HepG2 (cell line): ENCODE measurements around the gene NDUFS5. TPM values are rescaled to one million over a fixed set of nuclear protein-coding genes. Genes with fewer than 3 reads are reported as not detected.

ENCODE experiments used
- ATAC-seq: fragments of 200-7000 bp; cut with Tn5 transposase; 3 replicates; pipeline ENCODE4 v1.9.1; 2020; ENCODE audit warnings: mild to moderate bottlenecking, moderate library complexity
- BruUV-seq: library from RNA; stranded (reverse); fragments of 400-500 nt; replicated peaks from 2 replicates; lab custom pipeline; 2021; lab: Mats Ljungman, UMichigan
- CTCF ChIA-PET: fragments of 300-600 bp; formaldehyde crosslinking; extraction: SDS; loops from one replicate; lab custom pipeline; 2021; ENCODE audit warnings: low total read pairs, inconsistent platforms, low intra/inter-chr PET ratio; lab: Yijun Ruan, JAX
- POLR2A ChIA-PET: fragments of 350-600 bp; sonication (Branson Sonifier 250); formaldehyde crosslinking; loops from one replicate; lab custom pipeline; 2020; ENCODE audit warnings: antibody characterized with exemption, inconsistent platforms; lab: Yijun Ruan, JAX
- DNase-seq: peaks from one replicate; pipeline ENCODE4 v3.0.0-alpha.2; 2015; ENCODE audit warnings: low spot score
- FAIRE-seq: peaks from 3 replicates; lab custom pipeline; 2011; peaks lifted over from hg19 to GRCh38; lab: Jason Lieb, UNC
- H2AFZ ChIP-seq: one replicate; pipeline ENCODE4 v1.6.1; 2011; ENCODE audit warnings: low read length, inconsistent platforms
- H3K27ac ChIP-seq: fragments of 300-600 bp; 3 replicates; pipeline ENCODE4 v1.8.0; 2011; ENCODE audit warnings: mixed run types, mild to moderate bottlenecking, mixed read lengths, low read length, inconsistent platforms; ENCODE audit not compliant: insufficient read depth; ENCODE audit errors: extremely low read length
- H3K27me3 ChIP-seq, 2 experiments: fragments of 200-600 bp in 1 of 2; 2 replicates in 1 of 2; 3 replicates in 1 of 2; pipeline versions ENCODE4 v1.6.0 to v1.8.0; 2011; ENCODE audit warnings: low read length in 2 of 2, mild to moderate bottlenecking in 2 of 2, moderate library complexity in 2 of 2, inconsistent platforms in 1 of 2; ENCODE audit not compliant: insufficient read depth in 2 of 2, control insufficient read depth in 1 of 2
- H3K36me3 ChIP-seq, 2 experiments: fragments of 200-600 bp in 1 of 2; replicated peaks in 1 of 2; 2 replicates in 1 of 2; 3 replicates in 1 of 2; pipeline versions ENCODE4 v1.5.1 to v1.8.0; 2011; ENCODE audit warnings: low read length in 2 of 2, inconsistent platforms in 1 of 2; ENCODE audit not compliant: insufficient read depth in 2 of 2, control insufficient read depth in 1 of 2
- H3K4me1 ChIP-seq: 2 replicates; pipeline ENCODE4 v1.5.1; 2012; ENCODE audit warnings: low read length, inconsistent platforms; ENCODE audit not compliant: insufficient read depth
- H3K4me2 ChIP-seq: 2 replicates; pipeline ENCODE4 v1.6.0; 2011; ENCODE audit warnings: low read depth, low read length, inconsistent platforms
- H3K4me3 ChIP-seq, 3 experiments: fragments of 200-600 bp in 1 of 3; sonication (generic), shearing (Covaris generic) in 1 of 3; replicated peaks in 1 of 3; 2 replicates each; pipeline ENCODE4 v1.5.1; 2011 to 2016; ENCODE audit warnings: low read length in 3 of 3, inconsistent platforms in 2 of 3, low read depth in 2 of 3, mild to moderate bottlenecking in 2 of 3, control low read depth in 1 of 3, mixed read lengths in 1 of 3; ENCODE audit not compliant: insufficient read depth in 1 of 3
- H3K79me2 ChIP-seq: one replicate; pipeline ENCODE4 v1.6.1; 2011; ENCODE audit warnings: low read length, inconsistent platforms; ENCODE audit not compliant: insufficient read depth
- H3K9ac ChIP-seq: 2 replicates; pipeline ENCODE4 v1.6.0; 2011; ENCODE audit warnings: mild to moderate bottlenecking, low read depth, low read length, inconsistent platforms; ENCODE audit not compliant: insufficient read depth
- H3K9me3 ChIP-seq: 2 replicates; pipeline ENCODE4 v1.5.1; 2012; ENCODE audit warnings: mild to moderate bottlenecking, low read length
- H4K20me1 ChIP-seq: 2 replicates; pipeline ENCODE4 v1.6.0; 2011; ENCODE audit warnings: inconsistent platforms, mild to moderate bottlenecking, low read length, moderate library complexity; ENCODE audit not compliant: insufficient read depth
- SOX5 ChIP-seq: IDR thresholded peaks from 2 replicates; pipeline ENCODE4 v1.6.1; 2016; ENCODE audit warnings: borderline replicate concordance
- ZNF644 ChIP-seq: IDR thresholded peaks from 2 replicates; pipeline ENCODE4 v1.6.1; 2016; ENCODE audit warnings: low read depth
- ZNF781 ChIP-seq: sonication (generic); formaldehyde crosslinking; IDR thresholded peaks from 2 replicates; pipeline ENCODE4 v1.5.1; 2020; ENCODE audit warnings: borderline replicate concordance, mild to moderate bottlenecking, missing genetic modification reagents; ENCODE audit errors: not compliant biosample characterization
- ZNF878 ChIP-seq: sonication (generic); formaldehyde crosslinking; IDR thresholded peaks from 2 replicates; pipeline ENCODE4 v1.8.1; 2023; ENCODE audit warnings: mild to moderate bottlenecking, missing genetic modification reagents, moderate library complexity
- WGBS: methylation state at CpG from one replicate; pipeline ENCODE4 v1.1.6; 2017; ENCODE audit warnings: low lambda C conversion rate; 5-methylcytosine and 5-hydroxymethylcytosine counted together
- in situ Hi-C: cut with HindIII; loops from 2 replicates; pipeline ENCODE4 v1.10.0; 2017; ENCODE audit warnings: low pct_unique_long_range_greater_than_20kb; ENCODE audit not compliant: extremely low pct_ligation_motif_present
- intact Hi-C: fragments of 100-400 bp; cut with micrococcal nuclease; formaldehyde crosslinking; loops from one replicate; pipeline ENCODE4 v1.10.0; 2022; ENCODE audit not compliant: unreplicated experiment
- polyA plus RNA-seq, 8 experiments: library from polyadenylated mRNA; depleted of rRNA in 3 of 8; stranded (reverse) in 7 of 8; unstranded in 1 of 8; fragments of >200 nt; fragmentation: Illumina TruSeq in 4 of 8; extraction: Trizol in 4 of 8; gene quantifications; 2 replicates each; pipeline versions ENCODE4 v1.2.1 to v1.2.3, GENCODE V29; 2011 to 2016; ENCODE audit warnings: low read depth in 4 of 8, missing spikeins in 1 of 8, mixed read lengths in 1 of 8; ENCODE audit not compliant: insufficient read depth in 1 of 8
- total RNA-seq, 5 experiments: library from RNA; depleted of rRNA; stranded (reverse); fragments of >200 nt; fragmentation: Illumina TruSeq; extraction: Trizol; gene quantifications; 2 replicates each; pipeline ENCODE4 v1.2.3, GENCODE V29; 2016; ENCODE audit warnings: low read depth in 1 of 5
- TF ChIP-seq, protein P1 (sequence below): sonication (generic); formaldehyde crosslinking; IDR thresholded peaks from 2 replicates; pipeline ENCODE4 v1.4.0; 2020; ENCODE audit warnings: missing genetic modification reagents, borderline replicate concordance
- TF ChIP-seq, protein P2 (sequence below): sonication (generic); formaldehyde crosslinking; IDR thresholded peaks from 2 replicates; pipeline ENCODE4 v1.8.0; 2022; ENCODE audit warnings: mild to moderate bottlenecking, missing genetic modification reagents; ENCODE audit not compliant: insufficient replicate concordance
- TF ChIP-seq, protein P3 (sequence below): sonication (generic); formaldehyde crosslinking; IDR thresholded peaks from 2 replicates; pipeline ENCODE4 v1.5.0; 2020; ENCODE audit warnings: mild to moderate bottlenecking, missing genetic modification reagents
- TF ChIP-seq, protein P4 (sequence below): sonication (generic); formaldehyde crosslinking; IDR thresholded peaks from 2 replicates; pipeline ENCODE4 v1.9.0; 2021; ENCODE audit warnings: missing genetic modification reagents, borderline replicate concordance

NDUFS5 gene
- total and polyA plus RNA-seq, 2 of the 13 experiments (the other 11 are each of a cell fraction or from before 2014, with no cell fraction given), result 263 to 466 TPM

DNA sequence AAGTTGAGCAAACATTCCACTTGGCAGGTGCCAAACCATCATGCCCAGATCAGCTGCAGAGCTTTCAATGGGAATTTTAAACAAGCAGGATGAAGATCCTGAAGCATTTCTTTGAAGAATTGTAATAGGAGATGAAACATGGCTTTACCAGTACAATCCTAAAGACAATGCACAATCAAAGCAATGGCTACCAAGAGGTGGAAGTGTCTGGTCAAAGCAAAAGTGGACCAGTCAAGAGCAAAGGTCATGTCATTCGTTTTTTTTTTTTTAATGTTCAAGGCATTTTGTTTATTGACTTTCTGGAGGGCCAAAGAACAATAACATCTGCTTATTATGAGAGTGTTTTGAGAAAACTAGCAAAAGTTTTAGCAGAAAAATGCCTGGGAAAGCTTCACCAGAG is 3.0 kb upstream of the NDUFS5 start:
- no peak overlapping the region for H3K27ac ChIP-seq
- FAIRE-seq (no peak), DNase-seq (no peak), ATAC-seq (no peak)
- H3K4me3 ChIP-seq, result no peak overlapping the region
- H3K4me1 ChIP-seq, result peaks cover 29% of the 10 kb centered on the region
- H4K20me1 ChIP-seq, result no peaks in the 10 kb centered on the region
- H3K4me2 ChIP-seq, result no peak overlapping the region
- POLR2A ChIA-PET, result no interaction called here
- CTCF ChIA-PET, result no interaction called here
- no TSS peak for BruUV-seq
- H2AFZ ChIP-seq, result no peak overlapping the region
- H3K9me3 ChIP-seq, result no peaks in the 10 kb centered on the region
- H3K79me2 ChIP-seq, result peaks cover 23% of the 10 kb centered on the region
- no peaks in the 10 kb centered on the region for H3K36me3 ChIP-seq
- 0% methylated on average over 1 of the region's 1 CpG for whole genome bisulfite sequencing
- H3K27me3 ChIP-seq, result no peaks in the 10 kb centered on the region; a peak in 1 of 5 replicates
- TF ChIP-seq SOX5 (CRISPR knock-in tag) (0 out of 2 replicates have a peak, but pooled peaks have one; percentile 12), ZNF781 (CRISPR knock-in tag) (no peak), ZNF644 (CRISPR knock-in tag) (0 out of 2 replicates have a peak, but pooled peaks have one; percentile 13)
- TF ChIP-seq, protein P1, sequence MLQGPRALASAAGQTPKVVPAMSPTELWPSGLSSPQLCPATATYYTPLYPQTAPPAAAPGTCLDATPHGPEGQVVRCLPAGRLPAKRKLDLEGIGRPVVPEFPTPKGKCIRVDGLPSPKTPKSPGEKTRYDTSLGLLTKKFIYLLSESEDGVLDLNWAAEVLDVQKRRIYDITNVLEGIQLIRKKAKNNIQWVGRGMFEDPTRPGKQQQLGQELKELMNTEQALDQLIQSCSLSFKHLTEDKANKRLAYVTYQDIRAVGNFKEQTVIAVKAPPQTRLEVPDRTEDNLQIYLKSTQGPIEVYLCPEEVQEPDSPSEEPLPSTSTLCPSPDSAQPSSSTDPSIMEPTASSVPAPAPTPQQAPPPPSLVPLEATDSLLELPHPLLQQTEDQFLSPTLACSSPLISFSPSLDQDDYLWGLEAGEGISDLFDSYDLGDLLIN (CRISPR knock-in tag), result no peak
- in situ Hi-C loops (no loop called here), intact Hi-C loops (no loop called here)
- no peak overlapping the region for H3K9ac ChIP-seq

DNA sequence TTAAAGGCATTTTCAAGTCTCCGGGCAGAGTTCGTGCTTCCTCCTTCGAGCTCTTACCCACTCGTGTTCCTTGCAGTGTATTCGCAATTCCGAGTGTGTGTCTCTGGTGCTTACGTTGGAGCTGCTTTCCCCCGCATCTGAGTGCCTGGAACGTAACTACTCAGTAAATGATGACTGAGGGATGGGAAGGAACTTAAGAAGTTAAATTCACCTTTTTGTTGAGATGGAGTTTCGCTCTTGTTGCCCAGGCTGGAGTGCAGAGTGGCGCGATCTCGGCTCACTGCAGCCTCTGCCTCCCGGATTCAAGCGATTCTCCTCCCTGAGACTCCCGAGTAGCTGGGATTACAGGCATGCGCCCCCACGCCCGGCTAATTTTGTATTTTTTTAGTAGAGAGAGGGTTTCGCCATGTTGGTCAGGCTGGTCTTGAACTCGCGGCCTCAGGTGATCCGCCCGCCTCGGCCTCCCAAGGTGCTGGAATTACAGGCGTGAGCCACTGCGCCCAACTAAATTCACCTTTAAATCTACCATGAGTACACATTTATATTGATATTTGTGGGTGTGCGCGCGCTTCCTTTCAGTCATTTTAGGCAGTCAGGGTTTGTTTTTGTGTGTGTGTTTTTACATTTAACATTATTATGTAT is 837 bp downstream of the NDUFS5 start:
- CTCF ChIA-PET, result no interaction called here
- in situ Hi-C loops, result no loop called here
- TF ChIP-seq, protein P2, sequence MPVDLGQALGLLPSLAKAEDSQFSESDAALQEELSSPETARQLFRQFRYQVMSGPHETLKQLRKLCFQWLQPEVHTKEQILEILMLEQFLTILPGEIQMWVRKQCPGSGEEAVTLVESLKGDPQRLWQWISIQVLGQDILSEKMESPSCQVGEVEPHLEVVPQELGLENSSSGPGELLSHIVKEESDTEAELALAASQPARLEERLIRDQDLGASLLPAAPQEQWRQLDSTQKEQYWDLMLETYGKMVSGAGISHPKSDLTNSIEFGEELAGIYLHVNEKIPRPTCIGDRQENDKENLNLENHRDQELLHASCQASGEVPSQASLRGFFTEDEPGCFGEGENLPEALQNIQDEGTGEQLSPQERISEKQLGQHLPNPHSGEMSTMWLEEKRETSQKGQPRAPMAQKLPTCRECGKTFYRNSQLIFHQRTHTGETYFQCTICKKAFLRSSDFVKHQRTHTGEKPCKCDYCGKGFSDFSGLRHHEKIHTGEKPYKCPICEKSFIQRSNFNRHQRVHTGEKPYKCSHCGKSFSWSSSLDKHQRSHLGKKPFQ (CRISPR knock-in tag), result no peak
- TF ChIP-seq, protein P3, sequence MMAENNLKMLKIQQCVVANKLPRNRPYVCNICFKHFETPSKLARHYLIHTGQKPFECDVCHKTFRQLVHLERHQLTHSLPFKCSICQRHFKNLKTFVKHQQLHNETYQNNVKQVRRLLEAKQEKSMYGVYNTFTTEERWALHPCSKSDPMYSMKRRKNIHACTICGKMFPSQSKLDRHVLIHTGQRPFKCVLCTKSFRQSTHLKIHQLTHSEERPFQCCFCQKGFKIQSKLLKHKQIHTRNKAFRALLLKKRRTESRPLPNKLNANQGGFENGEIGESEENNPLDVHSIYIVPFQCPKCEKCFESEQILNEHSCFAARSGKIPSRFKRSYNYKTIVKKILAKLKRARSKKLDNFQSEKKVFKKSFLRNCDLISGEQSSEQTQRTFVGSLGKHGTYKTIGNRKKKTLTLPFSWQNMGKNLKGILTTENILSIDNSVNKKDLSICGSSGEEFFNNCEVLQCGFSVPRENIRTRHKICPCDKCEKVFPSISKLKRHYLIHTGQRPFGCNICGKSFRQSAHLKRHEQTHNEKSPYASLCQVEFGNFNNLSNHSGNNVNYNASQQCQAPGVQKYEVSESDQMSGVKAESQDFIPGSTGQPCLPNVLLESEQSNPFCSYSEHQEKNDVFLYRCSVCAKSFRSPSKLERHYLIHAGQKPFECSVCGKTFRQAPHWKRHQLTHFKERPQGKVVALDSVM (CRISPR knock-in tag), result 0 out of 2 replicates have a peak, but pooled peaks have one; percentile 11
- TF ChIP-seq, protein P4, sequence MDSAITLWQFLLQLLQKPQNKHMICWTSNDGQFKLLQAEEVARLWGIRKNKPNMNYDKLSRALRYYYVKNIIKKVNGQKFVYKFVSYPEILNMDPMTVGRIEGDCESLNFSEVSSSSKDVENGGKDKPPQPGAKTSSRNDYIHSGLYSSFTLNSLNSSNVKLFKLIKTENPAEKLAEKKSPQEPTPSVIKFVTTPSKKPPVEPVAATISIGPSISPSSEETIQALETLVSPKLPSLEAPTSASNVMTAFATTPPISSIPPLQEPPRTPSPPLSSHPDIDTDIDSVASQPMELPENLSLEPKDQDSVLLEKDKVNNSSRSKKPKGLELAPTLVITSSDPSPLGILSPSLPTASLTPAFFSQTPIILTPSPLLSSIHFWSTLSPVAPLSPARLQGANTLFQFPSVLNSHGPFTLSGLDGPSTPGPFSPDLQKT (CRISPR knock-in tag), result no peak
- no peak for TF ChIP-seq ZNF878
- TF ChIP-seq SOX5 (CRISPR knock-in tag), result no peak

More for the DNA sequence above, 837 bp downstream of the NDUFS5 start:
- ATAC-seq (no peak), FAIRE-seq (no peak), DNase-seq (no peak)
- Histone ChIP-seq H4K20me1 (no peaks in the 10 kb centered on the region), H3K27ac (peak overlapping the region; percentile 86), H3K9me3 (no peaks in the 10 kb centered on the region), H3K9ac (peak overlapping the region; percentile 97), H3K27me3 (no peaks in the 10 kb centered on the region; a peak in 1 of 5 replicates), H3K36me3 (peaks cover 2 to 24% of the 10 kb centered on the region in 2 experiments; a peak in 4 of 5 replicates), H3K4me1 (peaks cover 48% of the 10 kb centered on the region), H3K4me3 (peak overlapping the region; percentile 81 to 97 (median 87)), H2AFZ (no peak overlapping the region), H3K4me2 (peak overlapping the region; percentile 91), H3K79me2 (peaks cover 38% of the 10 kb centered on the region)
- 23% methylated on average over 23 of the region's 30 CpGs for WGBS
- intact Hi-C loops, result loop anchor here (2.0 to 5.0 kb wide), 4 partner anchors 35 to 168 kb away; partner anchors contain the start of genes AKIRIN1, MYCBP, RHBDL2 and RRAGC
- POLR2A ChIA-PET, result interaction anchor here (1.0 to 3.5 kb wide), 13 partner anchors 9 to 168 kb away, joined by 3 to 26 read pairs (median 4); partner anchors contain the start of gene RRAGC
- BruUV-seq, result no TSS peak
